ENCODE data around the gene NKAIN2. TPM values are rescaled to one million over a fixed set of nuclear protein-coding genes. Genes with fewer than 3 reads are reported as not detected.

Gene NKAIN2
- polyA plus RNA-seq, 1 of the 3 experiments (the other 2 are of a cell fraction) = not detected

- H3K4me3 ChIP-seq (ENCODE audit: low read depth in 2 of 2, low read length in 1 of 2) = no peak overlapping the region
- TF ChIP-seq TAF1 (IDR thresholded peaks at IDR 0.05; ENCODE audit: borderline replicate concordance, low read depth, low read length) (no peak), EZH2phosphoT487 (IDR thresholded peaks at IDR 0.05; ENCODE audit: borderline replicate concordance, low read depth) (no peak), YY1 (IDR thresholded peaks at IDR 0.05; ENCODE audit: low read depth) (no peak), FOSL2 (IDR thresholded peaks at IDR 0.05; ENCODE audit: borderline replicate concordance, low read depth) (no peak), TCF12 (IDR thresholded peaks at IDR 0.05) (no peak), MEF2A (IDR thresholded peaks at IDR 0.05; ENCODE audit: borderline replicate concordance, low read depth) (no peak), RAD21 (IDR thresholded peaks at IDR 0.05; ENCODE audit: low read length) (no peak), ELF1 (IDR thresholded peaks at IDR 0.05) (no peak), FOXJ3 (CRISPR knock-in tag; IDR thresholded peaks at IDR 0.05) (no peak), NRF1 (IDR thresholded peaks at IDR 0.05; ENCODE audit: low read depth, low read length) (no peak), JUND (IDR thresholded peaks at IDR 0.05) (no peak), SMC3 (IDR thresholded peaks at IDR 0.05; ENCODE audit: low read depth, low read length) (no peak), RXRA (IDR thresholded peaks at IDR 0.05; ENCODE audit: borderline replicate concordance, low read depth) (no peak)
- TF ChIP-seq, protein P1, sequence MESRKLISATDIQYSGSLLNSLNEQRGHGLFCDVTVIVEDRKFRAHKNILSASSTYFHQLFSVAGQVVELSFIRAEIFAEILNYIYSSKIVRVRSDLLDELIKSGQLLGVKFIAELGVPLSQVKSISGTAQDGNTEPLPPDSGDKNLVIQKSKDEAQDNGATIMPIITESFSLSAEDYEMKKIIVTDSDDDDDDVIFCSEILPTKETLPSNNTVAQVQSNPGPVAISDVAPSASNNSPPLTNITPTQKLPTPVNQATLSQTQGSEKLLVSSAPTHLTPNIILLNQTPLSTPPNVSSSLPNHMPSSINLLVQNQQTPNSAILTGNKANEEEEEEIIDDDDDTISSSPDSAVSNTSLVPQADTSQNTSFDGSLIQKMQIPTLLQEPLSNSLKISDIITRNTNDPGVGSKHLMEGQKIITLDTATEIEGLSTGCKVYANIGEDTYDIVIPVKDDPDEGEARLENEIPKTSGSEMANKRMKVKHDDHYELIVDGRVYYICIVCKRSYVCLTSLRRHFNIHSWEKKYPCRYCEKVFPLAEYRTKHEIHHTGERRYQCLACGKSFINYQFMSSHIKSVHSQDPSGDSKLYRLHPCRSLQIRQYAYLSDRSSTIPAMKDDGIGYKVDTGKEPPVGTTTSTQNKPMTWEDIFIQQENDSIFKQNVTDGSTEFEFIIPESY (IDR thresholded peaks at IDR 0.05; ENCODE audit: borderline replicate concordance, low read depth) = no peak
- TF ChIP-seq, protein P2, sequence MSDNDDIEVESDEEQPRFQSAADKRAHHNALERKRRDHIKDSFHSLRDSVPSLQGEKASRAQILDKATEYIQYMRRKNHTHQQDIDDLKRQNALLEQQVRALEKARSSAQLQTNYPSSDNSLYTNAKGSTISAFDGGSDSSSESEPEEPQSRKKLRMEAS (IDR thresholded peaks at IDR 0.05; ENCODE audit: low read depth) = no peak
- TF ChIP-seq, protein P3, sequence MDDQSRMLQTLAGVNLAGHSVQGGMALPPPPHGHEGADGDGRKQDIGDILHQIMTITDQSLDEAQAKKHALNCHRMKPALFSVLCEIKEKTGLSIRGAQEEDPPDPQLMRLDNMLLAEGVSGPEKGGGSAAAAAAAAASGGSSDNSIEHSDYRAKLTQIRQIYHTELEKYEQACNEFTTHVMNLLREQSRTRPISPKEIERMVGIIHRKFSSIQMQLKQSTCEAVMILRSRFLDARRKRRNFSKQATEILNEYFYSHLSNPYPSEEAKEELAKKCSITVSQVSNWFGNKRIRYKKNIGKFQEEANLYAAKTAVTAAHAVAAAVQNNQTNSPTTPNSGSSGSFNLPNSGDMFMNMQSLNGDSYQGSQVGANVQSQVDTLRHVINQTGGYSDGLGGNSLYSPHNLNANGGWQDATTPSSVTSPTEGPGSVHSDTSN (IDR thresholded peaks at IDR 0.05) = no peak
- TF ChIP-seq, protein P4, sequence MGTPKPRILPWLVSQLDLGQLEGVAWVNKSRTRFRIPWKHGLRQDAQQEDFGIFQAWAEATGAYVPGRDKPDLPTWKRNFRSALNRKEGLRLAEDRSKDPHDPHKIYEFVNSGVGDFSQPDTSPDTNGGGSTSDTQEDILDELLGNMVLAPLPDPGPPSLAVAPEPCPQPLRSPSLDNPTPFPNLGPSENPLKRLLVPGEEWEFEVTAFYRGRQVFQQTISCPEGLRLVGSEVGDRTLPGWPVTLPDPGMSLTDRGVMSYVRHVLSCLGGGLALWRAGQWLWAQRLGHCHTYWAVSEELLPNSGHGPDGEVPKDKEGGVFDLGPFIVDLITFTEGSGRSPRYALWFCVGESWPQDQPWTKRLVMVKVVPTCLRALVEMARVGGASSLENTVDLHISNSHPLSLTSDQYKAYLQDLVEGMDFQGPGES (IDR thresholded peaks at IDR 0.05; ENCODE audit: low read depth, low read length) = no peak
- H3K27me3 ChIP-seq (ENCODE audit: insufficient read depth) = no peaks in the 10 kb centered on the region
- no peak overlapping the region for H3K4me2 ChIP-seq
- no peak overlapping the region for H2AFZ ChIP-seq (ENCODE audit: low read depth)
- H3K9me3 ChIP-seq = no peaks in the 10 kb centered on the region
- no peaks in the 10 kb centered on the region for H3K4me1 ChIP-seq (ENCODE audit: control insufficient read depth in 1 of 2, insufficient read depth in 2 of 2, low read depth in 1 of 2, low read length in 1 of 2)
- no peaks in the 10 kb centered on the region for H3F3A ChIP-seq (replicated peaks; ENCODE audit: insufficient read depth)
- no peaks in the 10 kb centered on the region for H3K79me2 ChIP-seq (ENCODE audit: insufficient read depth)
- POLR2A ChIA-PET = no interaction called here
- no peaks in the 10 kb centered on the region for H4K20me1 ChIP-seq (ENCODE audit: insufficient read depth)
- DNase-seq = no peak
- WGBS (ENCODE audit: low lambda C conversion rate) = 0% methylated on average over 1 of the region's 1 CpG
- no peak overlapping the region for H3K9ac ChIP-seq
- CTCF ChIA-PET = no interaction called here
- no peak overlapping the region for H3K27ac ChIP-seq (ENCODE audit: low read depth in 2 of 2, low read length in 1 of 2)
- H3K36me3 ChIP-seq (replicated peaks in 1 of 2; ENCODE audit: control insufficient read depth in 1 of 2, insufficient read depth in 2 of 2, low read length in 1 of 2) = no peaks in the 10 kb centered on the region
- no peaks in the 10 kb centered on the region for H3K9me2 ChIP-seq
Measured at GRCh38 chr6:123898665-123899064, 95.0 kb downstream of the NKAIN2 start.

All from SK-N-SH (cell line).